ENCODE measurements around the gene CS. TPM values are rescaled to one million over a fixed set of nuclear protein-coding genes. Genes with fewer than 3 reads are reported as not detected.

Gene CS
- total and polyA plus RNA-seq, 2 experiments from 2014 or later: 83.2 to 111 TPM

GRCh38 chr12:56333679-56334489 is 33.8 kb upstream of the CS start, which contains the start of gene PAN2:
Gene PAN2 (minus strand): TSS chr12:56334000. CDS start chr12:56333094, 906 bp downstream.
- Histone ChIP-seq H3K4me3 (peak within 1 kb of the TSS; percentile 56), H3K4me2 (peak within 1 kb of the TSS; percentile 87), H3K4me1 (ENCODE audit: insufficient read depth) (peaks cover 11% of the 10 kb centered on the region), H3K36me3 (replicated peaks; ENCODE audit: insufficient read depth, low read depth) (no peaks in the 10 kb centered on the region), H3K27ac (peak within 1 kb of the TSS; percentile 95), H3K9me3 (ENCODE audit: low read depth) (no peaks in the 10 kb centered on the region), H4K20me1 (ENCODE audit: insufficient read depth, poor library complexity, severe bottlenecking) (no peaks in the 10 kb centered on the region), H3K79me2 (peaks cover 6% of the 10 kb centered on the region), H3K9me2 (replicated peaks; ENCODE audit: insufficient read depth) (no peaks in the 10 kb centered on the region), H3K27me3 (no peaks in the 10 kb centered on the region), H2AFZ (peak within 1 kb of the TSS; percentile 53)
- under 1% methylated on average over 45 of the region's 45 CpGs for WGBS (ENCODE audit: low lambda C conversion rate, missing lambda C conversion rate)
- TF ChIP-seq EZH2phosphoT487 (IDR thresholded peaks at IDR 0.05; ENCODE audit: low read depth, severe bottlenecking, unreplicated experiment) (no peak), CTCF (IDR thresholded peaks at IDR 0.05; ENCODE audit: poor library complexity) (peak; percentile 77), EZH2 (IDR thresholded peaks at IDR 0.05; ENCODE audit: borderline replicate concordance) (no peak)
- peak; percentile 96 for DNase-seq (ENCODE audit: low spot score)

GRCh38 chr12:56333197-56333678 is 33.1 kb upstream of the CS start:
- Histone ChIP-seq H3K9me3 (ENCODE audit: low read depth) (no peaks in the 10 kb centered on the region), H3K4me1 (ENCODE audit: insufficient read depth) (peaks cover 11% of the 10 kb centered on the region), H4K20me1 (ENCODE audit: insufficient read depth, poor library complexity, severe bottlenecking) (no peaks in the 10 kb centered on the region), H3K36me3 (replicated peaks; ENCODE audit: insufficient read depth, low read depth) (no peaks in the 10 kb centered on the region), H3K4me3 (peak overlapping the region; percentile 13), H3K27ac (peak overlapping the region; percentile 95), H3K27me3 (no peaks in the 10 kb centered on the region), H3K9me2 (replicated peaks; ENCODE audit: insufficient read depth) (no peaks in the 10 kb centered on the region), H3K4me2 (peak overlapping the region; percentile 87), H3K79me2 (peaks cover 6% of the 10 kb centered on the region), H2AFZ (peak overlapping the region; percentile 53)
- TF ChIP-seq EZH2 (IDR thresholded peaks at IDR 0.05; ENCODE audit: borderline replicate concordance) (no peak), CTCF (IDR thresholded peaks at IDR 0.05; ENCODE audit: poor library complexity) (no peak), EZH2phosphoT487 (IDR thresholded peaks at IDR 0.05; ENCODE audit: low read depth, severe bottlenecking, unreplicated experiment) (no peak)
- DNase-seq (ENCODE audit: low spot score): no peak
- 36% methylated on average over 8 of the region's 8 CpGs for WGBS (ENCODE audit: low lambda C conversion rate, missing lambda C conversion rate)

GRCh38 chr12:56332512-56333196 is 32.5 kb upstream of the CS start:
- peak overlapping the region; percentile 95 for H3K27ac ChIP-seq
- no peaks in the 10 kb centered on the region for H3K9me2 ChIP-seq (replicated peaks; ENCODE audit: insufficient read depth)
- H3K4me1 ChIP-seq (ENCODE audit: insufficient read depth): peaks cover 11% of the 10 kb centered on the region
- no peaks in the 10 kb centered on the region for H3K27me3 ChIP-seq
- no peaks in the 10 kb centered on the region for H4K20me1 ChIP-seq (ENCODE audit: insufficient read depth, poor library complexity, severe bottlenecking)
- no peaks in the 10 kb centered on the region for H3K9me3 ChIP-seq (ENCODE audit: low read depth)
- TF ChIP-seq EZH2phosphoT487 (IDR thresholded peaks at IDR 0.05; ENCODE audit: low read depth, severe bottlenecking, unreplicated experiment) (no peak), EZH2 (IDR thresholded peaks at IDR 0.05; ENCODE audit: borderline replicate concordance) (no peak), CTCF (IDR thresholded peaks at IDR 0.05; ENCODE audit: poor library complexity) (no peak)
- H2AFZ ChIP-seq: peak overlapping the region; percentile 53
- H3K4me2 ChIP-seq: peak overlapping the region; percentile 87
- H3K4me3 ChIP-seq: peak overlapping the region; percentile 13
- no peaks in the 10 kb centered on the region for H3K36me3 ChIP-seq (replicated peaks; ENCODE audit: insufficient read depth, low read depth)
- WGBS (ENCODE audit: low lambda C conversion rate, missing lambda C conversion rate): 96% methylated on average over 11 of the region's 11 CpGs
- no peak for DNase-seq (ENCODE audit: low spot score)
- H3K79me2 ChIP-seq: peaks cover 6% of the 10 kb centered on the region
